Activated CD8-positive, alpha-beta memory T cell treated with anti-CD3 and anti-CD28 coated beads, Interleukin-2, amount 50 U/mL, for 4 hours (primary cell): ENCODE data around the gene C6orf89.
"Not testable (repeated sequence)": the region's sequence is repeated elsewhere in the genome, so short reads cannot be mapped to it uniquely, and the experiment has no call there.

Experiments used
- DNase-seq: peaks from one replicate; pipeline ENCODE4 v3.0.0-alpha.2; 2020

The C6orf89 gene

DNA sequence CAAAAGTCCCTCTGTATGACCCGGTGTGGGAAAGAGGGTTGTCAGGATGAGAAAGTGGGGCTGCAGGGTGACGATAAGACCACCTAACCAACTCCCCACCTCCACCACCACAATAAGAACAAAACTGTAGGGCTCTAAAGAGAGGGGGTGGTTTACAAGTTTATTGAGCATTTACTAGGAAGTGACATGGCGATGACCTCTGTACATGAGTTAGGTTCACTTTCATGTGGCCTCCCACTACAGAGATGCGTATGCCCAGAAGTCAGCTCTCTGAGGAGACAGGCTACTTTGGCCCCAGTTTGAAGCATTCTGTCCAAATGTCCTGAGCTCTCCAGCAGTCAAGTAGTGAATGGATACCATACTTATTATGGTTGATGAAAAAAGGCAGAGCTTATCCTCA is 40.1 kb downstream of the C6orf89 start:
- no peak for DNase-seq

DNA sequence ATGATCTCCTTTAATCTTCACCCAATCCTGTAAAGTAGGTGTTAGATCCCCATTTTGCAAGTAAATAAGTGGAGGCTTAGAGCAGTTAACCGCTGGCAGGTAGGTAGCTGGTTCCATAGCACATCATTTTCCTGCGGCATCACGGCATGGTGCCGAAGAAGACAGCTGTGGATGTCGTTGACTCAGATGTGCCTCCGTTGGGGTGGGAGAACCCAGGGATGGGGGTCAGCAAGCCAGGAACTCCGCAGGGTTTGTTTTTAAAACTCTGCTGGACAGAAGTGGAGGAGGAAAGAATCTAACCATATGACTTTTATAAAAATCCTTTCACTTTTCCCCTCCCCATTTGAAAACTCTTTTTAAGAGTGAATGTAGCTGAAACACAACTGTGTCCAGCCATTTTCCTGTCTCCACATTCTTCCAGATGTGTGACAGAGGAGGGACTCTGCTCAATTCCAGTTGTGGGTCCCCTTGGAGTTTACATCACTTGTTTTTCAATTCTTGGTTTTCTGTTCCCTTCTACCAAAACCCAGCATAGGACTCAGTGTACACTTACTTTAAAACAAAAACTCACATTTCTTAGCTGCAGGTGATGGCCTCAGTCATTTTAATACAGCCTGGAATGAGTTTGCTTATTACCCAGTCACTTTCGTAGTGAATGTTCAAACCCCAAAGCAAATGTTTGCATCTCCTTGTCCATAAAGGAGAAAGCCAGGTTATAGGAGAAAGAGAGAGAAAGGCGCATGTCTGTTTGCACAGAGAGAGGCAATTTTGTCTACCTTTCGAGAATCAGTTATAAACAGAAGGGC is 41.2 kb downstream of the C6orf89 start:
- no peak for DNase-seq

GRCh38 chr6:36927691-36928546 is 42.2 kb downstream of the C6orf89 start:
- no peak for DNase-seq

DNA sequence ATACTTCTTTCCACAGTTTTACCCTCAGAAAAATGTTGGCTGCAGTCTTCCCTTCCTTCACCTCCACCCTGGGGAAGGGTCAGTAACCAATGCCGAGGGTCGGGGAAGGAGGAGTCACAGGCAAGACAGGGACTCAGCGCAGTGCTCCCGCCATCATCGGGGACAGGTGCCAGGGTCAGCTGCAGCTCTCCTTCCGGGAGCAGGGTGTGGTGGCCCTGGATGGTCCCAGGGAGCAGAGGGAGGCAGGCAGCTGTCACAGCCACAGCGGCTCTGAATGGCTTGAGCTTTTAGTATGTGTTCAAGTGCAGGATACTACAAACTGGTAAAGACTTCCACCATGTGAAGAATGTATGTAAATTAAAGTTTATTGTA is 42.8 kb downstream of the C6orf89 start:
- no peak for DNase-seq

DNA sequence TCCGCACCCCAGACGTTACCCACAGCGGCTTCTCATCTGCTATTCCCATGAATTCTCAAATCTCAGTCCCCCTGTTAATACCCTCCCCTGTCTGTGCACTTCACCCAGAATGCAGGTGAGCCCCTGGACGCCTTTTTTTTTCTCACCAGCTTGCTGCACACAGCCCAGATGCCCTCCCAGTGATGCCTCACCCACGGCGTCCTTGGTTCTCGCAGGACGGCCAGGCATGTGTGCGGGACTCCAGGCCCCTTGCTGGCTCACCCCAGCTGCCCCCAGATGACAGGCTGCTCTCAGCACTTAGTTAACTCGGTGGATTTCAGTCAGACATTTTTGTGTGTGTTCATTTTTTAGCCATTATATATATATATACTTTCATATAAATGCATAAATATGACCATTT is 43.4 kb downstream of the C6orf89 start:
- no peak for DNase-seq

DNA sequence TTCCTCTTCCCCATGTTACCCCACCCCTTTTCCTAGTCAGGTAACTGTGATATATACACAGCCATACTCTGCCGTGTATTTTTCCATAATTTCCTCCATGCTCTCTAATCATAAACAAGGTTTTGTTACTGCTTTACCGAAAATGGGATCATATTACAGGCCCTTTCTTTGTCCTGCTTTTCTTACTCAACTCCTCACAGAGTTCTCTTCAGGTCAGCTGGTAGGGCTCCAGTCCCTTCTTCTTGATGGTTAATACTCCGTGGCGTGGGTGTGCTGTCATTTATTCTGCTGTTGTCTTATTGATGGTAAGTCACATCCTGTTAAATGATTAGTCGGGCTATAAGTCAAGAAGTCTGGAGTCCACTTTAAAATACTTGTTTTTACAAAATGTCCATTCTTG is 43.9 kb downstream of the C6orf89 start:
- DNase-seq, result no peak

GRCh38 chr6:36930483-36930882 is 44.7 kb downstream of the C6orf89 start:
- DNase-seq, result no peak

DNA sequence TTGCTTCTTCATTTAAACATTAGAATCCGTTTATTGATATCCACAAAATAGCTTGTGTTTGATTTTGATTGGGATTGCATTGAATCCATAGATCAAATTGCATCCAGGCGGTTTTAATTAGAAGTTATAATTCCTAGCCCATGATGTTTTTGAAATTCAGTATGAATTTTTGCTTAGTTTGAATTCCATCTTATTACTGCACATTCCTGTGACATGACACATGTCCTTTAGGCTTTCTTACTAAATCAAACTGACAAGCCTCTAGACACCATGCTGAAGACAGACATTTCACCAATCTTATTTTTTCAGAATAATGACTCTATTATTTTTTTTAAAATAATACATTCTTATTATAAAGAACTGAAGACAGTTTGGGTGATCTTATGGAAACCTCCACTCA is 47.4 kb downstream of the C6orf89 start:
- no peak for DNase-seq

DNA sequence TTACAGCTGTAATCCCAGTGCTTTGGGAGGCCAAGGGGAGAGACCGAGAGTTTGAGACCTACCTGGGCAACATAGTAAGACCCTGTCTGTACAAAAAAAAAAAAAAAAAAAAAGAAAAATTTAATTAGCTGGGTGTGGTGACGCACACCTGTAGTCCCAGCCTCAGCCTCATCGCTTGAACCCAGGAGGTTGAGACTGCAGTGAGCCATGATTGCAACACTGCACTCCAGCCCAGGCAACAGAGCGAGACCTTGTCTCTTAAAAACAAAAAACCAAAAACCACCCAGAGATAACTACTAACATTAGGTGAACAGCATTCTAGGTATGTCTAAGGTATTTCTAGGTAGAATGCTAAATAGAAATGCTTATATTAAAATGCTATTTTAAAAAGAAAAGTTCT is 47.8 kb downstream of the C6orf89 start:
- no peak for DNase-seq

- DNase-seq, result no peak
These were observed 49.1 kb downstream of the C6orf89 start for GRCh38 chr6:36934901-36935300.

DNA sequence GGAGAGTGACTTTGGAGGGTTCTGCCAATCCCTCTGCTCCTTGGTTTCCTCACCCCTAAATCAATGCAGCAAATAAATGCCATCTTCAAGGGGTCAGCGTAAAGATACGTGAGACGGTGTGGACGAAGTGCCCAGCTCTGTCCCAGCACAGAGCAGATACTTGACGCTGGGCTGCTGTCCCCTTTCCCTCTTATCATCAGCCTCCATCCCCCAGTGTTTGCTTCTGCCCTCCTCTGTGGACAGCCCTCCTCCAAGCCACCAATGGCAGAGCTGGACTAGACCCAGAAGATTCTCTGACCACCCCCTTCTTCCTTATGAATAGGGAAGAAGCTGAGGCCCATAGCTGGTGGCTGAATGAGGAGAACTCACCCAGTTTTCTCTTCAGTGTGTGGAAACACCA is 51.1 kb downstream of the C6orf89 start:
- no peak for DNase-seq

- DNase-seq, result no peak
These were observed 52.1 kb downstream of the C6orf89 start for GRCh38 chr6:36937896-36938295.

- no peak for DNase-seq
These were observed 52.8 kb downstream of the C6orf89 start for GRCh38 chr6:36938536-36938935.

DNA sequence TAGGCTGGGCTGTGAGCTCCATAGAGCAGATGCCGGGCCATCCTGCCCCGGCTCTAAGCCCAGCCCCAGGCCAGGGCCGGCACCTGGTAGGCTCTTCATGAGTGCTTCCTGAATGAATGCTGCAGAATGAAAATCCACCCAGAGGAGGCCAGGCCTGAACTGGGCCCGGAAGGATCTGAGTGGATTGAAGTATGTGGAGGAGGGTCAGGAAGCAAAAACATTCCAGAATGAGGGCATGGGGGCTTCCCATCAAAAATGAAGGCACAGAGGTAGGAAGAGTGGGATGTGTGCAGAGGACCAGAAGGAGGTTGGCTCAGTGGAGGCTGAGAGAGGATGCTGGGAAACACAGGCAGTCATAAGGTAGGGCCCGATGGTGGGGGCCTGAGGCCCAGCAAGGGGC is 53.3 kb downstream of the C6orf89 start:
- not testable (repeated sequence) for DNase-seq

GRCh38 chr6:36940027-36940426 is 54.3 kb downstream of the C6orf89 start:
- DNase-seq, result no peak

DNA sequence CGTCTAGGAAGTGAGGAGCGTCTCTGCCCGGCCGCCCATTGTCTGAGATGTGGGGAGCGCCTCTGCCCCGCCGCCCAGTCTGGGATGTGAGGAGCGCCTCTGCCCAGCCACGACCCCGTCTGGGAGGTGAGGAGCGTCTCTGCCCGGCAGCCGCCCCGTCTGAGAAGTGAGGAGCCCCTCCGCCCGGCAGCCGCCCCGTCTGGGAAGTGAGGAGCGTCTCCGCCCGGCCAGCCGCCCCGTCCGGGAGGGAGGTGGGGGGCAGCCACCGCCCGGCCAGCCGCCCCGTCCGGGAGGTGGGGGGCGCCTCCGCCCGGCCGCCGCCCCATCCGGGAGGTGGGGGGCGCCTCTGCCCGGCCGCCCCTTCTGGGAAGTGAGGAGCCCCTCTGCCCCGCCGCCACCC is 55.8 kb downstream of the C6orf89 start:
- not testable (repeated sequence) for DNase-seq

DNA sequence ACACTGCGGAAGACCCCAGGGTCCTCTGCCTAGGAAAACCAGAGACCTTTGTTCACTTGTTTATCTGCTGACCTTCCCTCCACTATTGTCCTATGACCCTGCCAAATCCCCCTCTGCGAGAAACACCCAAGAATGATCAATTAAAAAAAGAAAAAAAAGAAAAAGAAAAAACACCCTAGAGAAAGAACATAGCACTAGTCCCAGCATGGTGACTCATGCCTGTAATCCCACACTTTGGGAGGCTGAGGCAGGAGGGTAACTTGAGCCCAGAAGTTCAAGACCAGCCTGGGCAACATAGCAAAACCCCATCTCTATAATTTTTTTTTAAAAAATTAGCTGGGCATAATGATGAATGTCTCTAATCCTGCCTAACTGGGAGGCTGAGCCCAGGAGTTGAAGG is 56.6 kb downstream of the C6orf89 start:
- not testable (repeated sequence) for DNase-seq

GRCh38 chr6:36944650-36945049 is 58.9 kb downstream of the C6orf89 start:
- no peak for DNase-seq

DNA sequence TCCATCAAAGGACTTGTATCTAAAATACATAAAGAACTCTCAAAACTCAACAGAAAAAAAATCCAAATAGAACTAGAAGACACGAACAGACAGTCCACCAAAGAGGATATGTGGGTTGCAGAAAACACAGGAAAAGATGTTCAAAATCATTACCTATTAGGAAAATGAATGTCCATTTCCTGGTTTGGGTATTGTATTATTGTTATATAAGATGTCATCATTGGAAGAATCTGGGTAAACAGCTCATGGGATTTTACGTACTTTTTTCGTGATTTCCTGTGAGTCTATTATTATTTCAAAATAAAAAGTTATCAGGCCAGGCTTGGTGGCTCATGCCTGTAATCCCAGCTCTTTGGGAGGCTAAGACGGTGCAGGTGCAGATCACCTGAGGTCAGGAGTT is 59.5 kb downstream of the C6orf89 start:
- no peak for DNase-seq

DNA sequence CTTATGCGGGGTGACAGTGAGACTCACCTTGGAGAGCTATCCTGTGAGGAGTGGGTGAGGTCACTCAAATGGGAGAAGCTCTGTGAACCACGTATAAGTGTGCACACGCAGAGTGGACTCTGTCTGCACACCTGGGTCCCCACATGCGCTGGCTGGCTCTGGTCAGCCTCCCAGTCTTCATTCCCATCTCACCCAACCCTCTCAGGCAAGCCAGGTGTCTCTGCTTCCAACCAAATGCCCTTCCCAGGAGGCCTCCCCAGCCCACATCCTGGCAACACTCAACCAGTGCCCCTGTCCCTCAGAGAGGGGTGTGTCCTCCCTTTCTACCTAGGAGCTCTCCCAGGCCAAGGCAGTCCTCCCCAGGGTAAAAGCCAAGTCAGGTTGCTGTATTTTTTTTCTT is 60.8 kb downstream of the C6orf89 start:
- no peak for DNase-seq

- DNase-seq, result no peak
These were observed 62.0 kb downstream of the C6orf89 start for GRCh38 chr6:36947570-36948351.

GRCh38 chr6:36949076-36949475 is 63.3 kb downstream of the C6orf89 start:
- not testable (repeated sequence) for DNase-seq

- DNase-seq, result no peak
These were observed 63.9 kb downstream of the C6orf89 start for GRCh38 chr6:36949636-36950035.

- DNase-seq, result no peak
These were observed 68.1 kb downstream of the C6orf89 start for GRCh38 chr6:36953931-36954261.
